Colonic mucosa (tissue), 4 donors: ENCODE measurements around the gene ZDHHC14. TPM values are rescaled to one million over a fixed set of nuclear protein-coding genes. Genes with fewer than 3 reads are reported as not detected.

Source experiments
- DNase-seq: peaks from one replicate; pipeline ENCODE4 v3.0.0-alpha.2; 2020
- H3K27ac ChIP-seq: fragments of 200-600 bp; one replicate; pipeline ENCODE4 v1.8.0; 2021
- H3K27me3 ChIP-seq: fragments of 200-600 bp; one replicate; pipeline ENCODE4 v1.8.0; 2021
- H3K36me3 ChIP-seq: fragments of 200-600 bp; one replicate; pipeline ENCODE4 v1.8.0; 2021
- H3K4me1 ChIP-seq: fragments of 200-600 bp; one replicate; pipeline ENCODE4 v1.8.0; 2021; ENCODE audit warnings: mild to moderate bottlenecking
- H3K4me3 ChIP-seq: fragments of 200-600 bp; one replicate; pipeline ENCODE4 v1.8.0; 2021
- H3K9ac ChIP-seq, 2 donors: one replicate each; pipeline ENCODE4 v1.7.0; 2013; ENCODE audit warnings: control low read depth in 2 of 2, low read depth in 2 of 2, low read length in 2 of 2
- H3K9me3 ChIP-seq: fragments of 200-600 bp; one replicate; pipeline ENCODE4 v1.8.0; 2021
- CTCF ChIP-seq: fragments of 200-600 bp; IDR thresholded peaks from one replicate; pipeline ENCODE4 v1.8.0; 2022; ENCODE audit warnings: antibody characterized with exemption, mild to moderate bottlenecking
- intact Hi-C: fragments of 100-400 bp; cut with DNase I; formaldehyde crosslinking; loops from one replicate; pipeline ENCODE4 v1.14.1; 2022
- total RNA-seq, 2 donors: library from RNA; stranded (reverse); fragmentation: NEBNext Ultra II Directional in 1 of 2; extraction: Animal tissue kit (Norgen Biotek cat#: 25700) in 1 of 2; gene quantifications; one replicate each; pipeline ENCODE4 v1.2.1, GENCODE V29; 2021
- donor health status: healthy.
- donor health status: DM: no; HTN: no; CAD: no.
- donor health status: DM: no; HTN: no; CAD: no.

Gene ZDHHC14
- total RNA-seq, 2 donors from 2014 or later = 8.4 to 11.4 TPM

- Histone ChIP-seq H3K27me3 (no peaks in the 10 kb centered on the region), H3K9ac (no peak overlapping the region), H3K27ac (no peak overlapping the region), H3K36me3 (no peaks in the 10 kb centered on the region), H3K4me1 (no peaks in the 10 kb centered on the region), H3K9me3 (no peaks in the 10 kb centered on the region), H3K4me3 (no peak overlapping the region)
- no peak for TF ChIP-seq CTCF
- intact Hi-C loops = no loop called here
- DNase-seq = no peak
Observed at GRCh38 chr6:157427969-157428368, 47.0 kb downstream of the ZDHHC14 start.

GRCh38 chr6:157428427-157429202 lies 47.6 kb downstream of the ZDHHC14 start:
- no peak overlapping the region for H3K4me3 ChIP-seq
- H3K36me3 ChIP-seq = no peaks in the 10 kb centered on the region
- H3K9me3 ChIP-seq = no peaks in the 10 kb centered on the region
- H3K4me1 ChIP-seq = no peaks in the 10 kb centered on the region
- DNase-seq = no peak
- H3K27me3 ChIP-seq = no peaks in the 10 kb centered on the region
- no peak for TF ChIP-seq CTCF
- intact Hi-C loops = no loop called here
- no peak overlapping the region for H3K9ac ChIP-seq
- no peak overlapping the region for H3K27ac ChIP-seq

GRCh38 chr6:157429248-157429647 lies 48.3 kb downstream of the ZDHHC14 start:
- intact Hi-C loops = no loop called here
- Histone ChIP-seq H3K4me3 (no peak overlapping the region), H3K9ac (no peak overlapping the region), H3K27me3 (no peaks in the 10 kb centered on the region), H3K4me1 (no peaks in the 10 kb centered on the region), H3K36me3 (no peaks in the 10 kb centered on the region), H3K27ac (no peak overlapping the region), H3K9me3 (no peaks in the 10 kb centered on the region)
- no peak for TF ChIP-seq CTCF
- no peak for DNase-seq

- no peak for TF ChIP-seq CTCF
- H3K27ac ChIP-seq = no peak overlapping the region
- H3K36me3 ChIP-seq = no peaks in the 10 kb centered on the region
- H3K27me3 ChIP-seq = no peaks in the 10 kb centered on the region
- H3K9me3 ChIP-seq = no peaks in the 10 kb centered on the region
- peaks cover 7% of the 10 kb centered on the region for H3K4me1 ChIP-seq
- no peak overlapping the region for H3K4me3 ChIP-seq
- intact Hi-C loops = no loop called here
- H3K9ac ChIP-seq = no peak overlapping the region
- no peak for DNase-seq
Observed at GRCh38 chr6:157430834-157431233, 49.8 kb downstream of the ZDHHC14 start.

GRCh38 chr6:157432231-157432891 lies 51.4 kb downstream of the ZDHHC14 start:
- Histone ChIP-seq H3K27ac (no peak overlapping the region), H3K4me1 (peaks cover 7% of the 10 kb centered on the region), H3K9ac (no peak overlapping the region), H3K36me3 (no peaks in the 10 kb centered on the region), H3K4me3 (no peak overlapping the region), H3K27me3 (no peaks in the 10 kb centered on the region), H3K9me3 (no peaks in the 10 kb centered on the region)
- intact Hi-C loops = no loop called here
- no peak for TF ChIP-seq CTCF
- no peak for DNase-seq
